ENCODE results near the gene SNX33. TPM values are rescaled to one million over a fixed set of nuclear protein-coding genes. Genes with fewer than 3 reads are reported as not detected.
A peak's percentile ranks its signal among the peaks of the same experiment; 100 is the strongest.
"Not testable (repeated sequence)": the region's sequence is repeated elsewhere in the genome, so short reads cannot be mapped to it uniquely, and the experiment has no call there.

Gene SNX33
- total RNA-seq, 1 experiment from 2014 or later: 8.1 TPM

DNA sequence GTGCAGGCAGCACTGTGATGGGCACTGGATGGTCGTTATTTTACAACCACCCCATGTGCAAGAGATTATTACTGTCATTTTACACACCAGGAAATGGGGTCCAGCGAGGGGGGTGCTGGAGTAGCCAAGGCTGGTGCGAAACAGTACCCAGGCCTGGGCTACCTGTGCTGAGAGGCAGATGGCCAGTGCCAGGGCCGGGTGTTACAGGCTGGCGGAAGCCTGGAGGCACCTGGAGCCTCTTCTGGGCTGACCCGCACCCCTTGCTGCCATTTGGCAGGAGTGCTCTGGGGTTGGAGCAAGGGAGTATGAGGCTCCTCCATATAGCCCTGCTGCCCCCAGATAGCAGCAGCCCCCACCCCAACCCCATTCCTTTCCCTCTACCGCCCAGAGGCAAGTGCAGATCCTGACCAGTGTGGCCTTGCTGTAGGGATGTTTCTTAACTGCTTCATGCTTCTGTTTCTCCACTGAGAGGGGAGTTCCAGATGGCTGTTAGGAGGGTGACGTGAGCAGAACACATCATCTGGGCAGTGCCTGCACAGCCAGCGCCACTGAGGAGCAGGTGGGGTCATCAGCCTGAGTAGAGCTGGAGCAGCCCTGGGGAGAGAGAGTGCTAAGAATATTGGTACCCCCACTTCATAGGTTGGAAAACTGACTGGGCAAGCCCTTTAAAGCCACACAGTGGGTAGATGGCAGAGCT lies 15.3 kb downstream of the SNX33 start:
- DNase-seq (ENCODE audit: low read depth): no peak

- DNase-seq (ENCODE audit: low read depth): no peak
These were observed 16.3 kb downstream of the SNX33 start for GRCh38 chr15:75663931-75664421.

DNA sequence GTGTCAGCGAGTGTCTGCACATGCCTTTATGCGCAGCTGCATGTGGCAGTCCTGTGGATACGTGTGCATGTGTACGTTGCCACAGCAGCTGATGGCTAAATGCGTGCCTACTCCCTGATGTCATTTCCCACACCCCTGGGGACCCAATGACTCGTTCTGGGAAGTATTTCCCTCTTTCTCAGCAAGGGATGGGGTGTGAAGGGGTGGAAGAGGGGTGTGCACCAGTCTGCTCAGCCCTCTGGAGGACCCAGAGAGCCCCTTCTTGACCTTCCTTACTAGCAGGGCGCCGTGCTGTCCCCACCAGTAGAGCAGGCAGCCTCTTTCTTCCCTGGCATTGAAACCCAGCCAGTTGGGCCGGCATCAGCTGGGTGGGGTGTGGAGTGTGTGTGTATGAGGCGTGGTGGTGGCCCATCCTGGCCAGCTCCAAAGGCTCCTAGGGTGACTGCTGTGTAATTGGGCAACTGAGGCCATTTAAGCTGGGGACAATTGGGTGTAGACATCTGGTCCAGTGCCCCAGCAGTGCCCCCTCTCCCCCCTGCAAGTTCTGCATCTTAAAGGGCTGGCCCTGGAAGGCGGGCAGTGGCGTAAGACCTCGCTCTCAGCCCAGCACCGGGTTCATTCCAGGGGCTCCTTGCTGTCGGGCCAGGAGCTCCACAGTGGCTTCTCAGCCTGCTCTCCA lies 19.2 kb downstream of the SNX33 start:
- DNase-seq (ENCODE audit: low read depth): peak; percentile 98

DNA sequence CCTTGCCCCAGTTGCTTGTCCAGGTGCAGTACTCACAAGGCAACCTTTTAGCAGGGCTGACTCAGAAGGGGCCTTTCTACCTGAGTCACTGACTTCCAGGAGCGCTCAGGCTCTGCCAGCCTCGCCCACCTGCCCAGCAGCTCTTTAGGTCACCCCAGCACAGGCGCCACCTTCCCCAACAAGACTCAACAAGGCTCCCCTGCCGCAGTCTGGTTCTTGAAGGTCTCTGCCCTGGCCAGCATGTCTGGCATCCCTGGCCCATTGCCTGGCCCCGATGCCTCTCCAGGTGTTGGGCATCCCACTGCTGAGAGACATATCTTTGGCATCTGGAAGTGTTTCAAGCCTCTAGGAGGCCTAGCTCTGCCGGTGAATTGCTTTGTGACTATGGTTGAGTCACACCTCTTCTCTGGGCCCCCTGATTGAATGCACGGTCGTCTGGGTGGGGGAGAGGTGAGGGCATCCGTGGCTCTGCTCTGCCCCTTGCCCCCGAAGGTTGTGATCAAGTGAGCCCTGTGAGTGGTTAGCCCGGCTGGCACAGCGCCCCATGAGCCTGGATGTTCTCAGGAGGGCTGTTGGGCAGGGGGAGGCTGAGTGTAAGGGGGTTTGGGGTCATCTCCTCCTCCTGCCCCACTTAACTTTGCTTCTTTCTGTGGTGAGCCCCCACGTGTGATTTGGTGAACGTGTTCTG lies 21.6 kb downstream of the SNX33 start:
- DNase-seq (ENCODE audit: low read depth): peak; percentile 22

GRCh38 chr15:75669879-75670212 lies 22.1 kb downstream of the SNX33 start:
- no peak for DNase-seq (ENCODE audit: low read depth)

DNA sequence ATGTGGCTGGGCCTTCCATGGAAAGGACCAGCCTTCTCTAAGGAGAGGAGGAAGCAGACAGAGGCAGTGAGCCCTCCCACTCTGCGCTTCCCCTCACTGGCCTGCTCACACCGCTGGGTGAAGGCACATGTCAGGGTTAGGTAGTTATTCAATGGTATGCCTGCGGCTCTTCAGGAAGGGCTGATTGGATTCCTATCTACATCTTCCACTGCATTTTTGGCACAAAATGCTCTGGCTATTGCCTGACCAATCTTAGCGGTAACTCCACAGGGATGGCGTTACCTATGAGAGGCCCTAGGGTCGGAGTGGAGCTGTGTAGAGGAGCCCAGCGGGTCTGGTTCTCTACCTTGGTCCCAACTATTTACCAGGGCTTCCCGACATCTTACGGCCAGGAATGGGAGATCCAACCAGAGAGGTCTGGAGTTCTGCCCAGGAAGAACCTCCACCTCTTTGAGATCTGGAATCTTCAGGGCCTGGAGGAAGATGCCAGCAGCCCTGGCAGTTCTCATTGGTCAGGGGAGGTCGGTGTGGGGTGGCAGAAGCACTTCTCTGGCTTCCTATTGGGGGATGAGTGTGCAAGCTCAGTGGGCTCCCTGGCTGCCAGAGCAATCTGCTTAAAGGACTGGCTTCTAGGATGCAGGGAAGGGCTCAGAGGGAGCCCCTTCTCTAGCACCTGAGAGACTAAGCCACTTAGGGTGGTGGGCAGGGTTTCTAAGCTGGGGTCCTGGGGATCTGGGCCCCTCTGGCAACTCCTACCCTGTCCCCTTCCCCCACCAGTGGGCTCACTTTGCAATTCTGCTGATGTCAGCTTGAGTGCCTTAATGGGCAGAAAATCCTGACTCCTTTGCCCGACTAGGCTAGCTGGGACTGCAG lies 24.3 kb downstream of the SNX33 start:
- DNase-seq (ENCODE audit: low read depth): peak; percentile 15

- peak; percentile 59 for DNase-seq (ENCODE audit: low read depth)
These were observed 25.1 kb downstream of the SNX33 start for GRCh38 chr15:75672646-75673425.

DNA sequence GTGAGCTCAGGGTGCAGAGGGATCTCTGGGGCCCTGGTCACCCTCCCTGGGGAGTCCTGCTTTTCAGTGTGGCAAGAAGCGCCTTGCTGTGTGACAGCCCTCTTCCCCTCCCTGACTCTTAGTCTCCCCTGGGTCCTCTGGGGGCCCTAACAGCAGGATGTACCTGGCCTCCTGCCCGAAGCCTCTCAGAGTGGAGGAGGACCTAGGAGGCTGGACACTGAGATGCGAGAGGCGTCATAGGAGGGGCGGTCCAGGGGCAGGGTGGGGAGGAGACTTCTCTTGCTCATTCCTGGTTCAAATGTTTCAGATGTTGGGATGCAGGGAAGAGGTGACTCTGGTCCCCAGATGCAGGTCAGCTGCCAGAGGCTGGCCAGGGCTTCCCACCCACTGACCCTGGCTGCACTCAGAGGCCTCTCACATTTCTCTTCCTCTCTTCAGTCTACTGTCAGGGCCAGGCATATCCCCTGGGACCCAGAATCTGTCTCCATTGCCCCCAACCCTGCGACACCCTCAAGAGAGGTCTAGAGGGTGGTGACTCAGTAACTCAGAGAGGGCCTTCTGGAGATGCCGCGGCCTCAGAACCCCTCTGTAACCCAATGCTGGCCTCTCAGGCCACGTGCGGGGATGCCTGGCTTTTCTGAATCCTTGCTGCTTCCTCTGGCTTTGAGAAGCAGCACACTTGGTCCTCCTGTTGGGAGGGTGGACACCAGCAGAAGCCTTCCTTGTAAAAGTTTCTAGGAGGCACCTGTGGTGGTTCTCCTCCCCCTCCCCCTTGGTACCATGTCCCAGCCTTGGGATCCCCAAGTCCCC lies 25.9 kb downstream of the SNX33 start:
- peak; percentile 45 for DNase-seq (ENCODE audit: low read depth)

DNA sequence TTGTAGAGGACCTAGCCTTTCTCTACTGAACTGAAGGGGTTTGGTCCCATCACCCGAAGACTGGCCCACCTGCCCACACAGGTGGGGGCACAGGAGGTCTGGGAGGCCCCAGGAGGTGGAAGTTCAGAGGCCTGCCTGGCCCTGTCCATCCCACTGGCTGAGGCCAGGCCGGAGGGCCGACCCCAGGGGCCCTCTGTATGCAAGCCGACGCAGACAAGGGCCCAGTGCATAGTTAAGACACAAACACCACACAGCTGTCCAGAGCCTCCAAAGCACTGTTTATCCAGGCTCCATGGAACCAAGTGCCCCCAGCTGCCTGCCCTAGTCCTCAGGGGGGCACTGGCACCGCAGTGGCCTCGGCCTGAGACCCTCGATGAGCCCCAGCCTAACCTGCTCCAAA lies 26.7 kb downstream of the SNX33 start:
- DNase-seq (ENCODE audit: low read depth): no peak

DNA sequence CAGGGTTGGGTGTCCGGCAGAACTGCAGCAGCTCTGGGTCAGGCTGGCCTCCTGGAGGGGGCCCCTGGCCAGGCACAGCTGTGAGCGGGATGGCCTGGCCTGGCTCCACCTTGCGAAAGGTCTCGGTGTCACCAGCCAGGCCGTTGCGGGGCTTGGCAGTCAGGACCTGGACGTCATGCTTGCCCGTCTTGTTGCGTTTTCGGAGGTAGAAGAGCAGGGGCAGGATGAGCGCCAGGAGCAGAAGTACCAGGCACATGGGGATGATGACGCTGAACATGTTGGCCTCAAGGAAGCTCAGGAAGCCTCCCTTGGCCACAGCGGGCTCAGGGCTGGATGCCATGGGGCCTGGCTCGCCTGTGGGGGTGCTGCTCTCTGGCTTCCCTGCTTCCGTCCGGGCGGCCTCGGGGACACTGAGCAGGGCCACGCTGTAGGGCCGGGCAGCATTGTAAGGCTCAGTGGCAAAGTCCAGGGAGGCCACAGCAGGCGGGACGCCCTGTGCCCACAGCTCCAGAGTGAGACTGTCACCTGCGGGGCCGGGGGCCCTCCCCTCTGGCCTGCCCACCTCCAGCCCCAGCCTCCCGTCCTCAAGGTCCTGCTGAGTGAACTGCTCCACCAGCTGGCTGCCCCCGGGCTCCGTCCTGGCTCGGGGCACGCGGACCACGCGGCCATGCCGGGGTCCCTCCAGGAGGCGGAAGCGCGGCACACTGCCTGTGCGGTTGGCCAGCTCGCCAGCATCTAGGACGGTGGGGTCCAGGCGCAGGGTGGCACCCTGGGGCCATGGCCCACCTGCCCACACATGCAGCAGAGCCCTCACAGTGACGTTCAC lies 28.1 kb downstream of the SNX33 start:
- no peak for DNase-seq (ENCODE audit: low read depth)

DNA sequence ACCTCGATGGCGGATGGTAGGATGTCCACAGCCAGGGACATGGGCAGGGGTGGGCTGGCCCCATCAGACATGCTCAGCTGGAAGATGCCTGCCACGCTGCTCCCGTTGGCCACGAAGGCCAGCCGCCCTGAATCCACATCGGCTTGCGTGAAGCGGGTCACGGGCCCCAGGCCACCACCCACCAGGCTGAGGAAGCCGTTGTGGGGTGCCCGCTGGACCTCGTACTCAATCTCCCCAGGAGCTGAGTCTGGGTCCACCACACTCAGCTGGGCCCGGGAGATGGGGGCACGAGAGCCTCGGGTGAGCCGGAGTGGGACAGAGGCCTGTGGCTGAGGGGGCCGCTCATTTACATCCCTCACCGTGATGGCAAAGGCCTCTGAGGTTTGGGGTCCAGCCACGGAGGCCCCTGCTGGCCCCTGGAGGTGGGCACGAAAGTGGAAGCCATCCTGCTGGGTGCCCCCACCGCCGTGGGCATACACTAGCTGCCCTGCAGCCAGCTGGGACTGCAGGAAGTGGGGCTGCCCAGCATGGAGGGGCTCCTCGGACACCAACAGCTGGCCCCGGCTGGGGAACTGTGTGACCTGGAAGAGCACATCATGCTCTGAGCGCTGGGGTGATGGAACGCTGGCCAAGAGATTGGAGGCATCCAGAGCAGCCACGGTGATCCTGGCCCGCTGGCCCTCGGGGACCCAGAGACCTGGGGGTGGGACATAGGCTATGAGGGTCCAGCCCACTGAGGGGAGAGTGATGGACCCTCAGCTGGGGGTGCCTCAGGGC lies 29.2 kb downstream of the SNX33 start:
- DNase-seq (ENCODE audit: low read depth): no peak

DNA sequence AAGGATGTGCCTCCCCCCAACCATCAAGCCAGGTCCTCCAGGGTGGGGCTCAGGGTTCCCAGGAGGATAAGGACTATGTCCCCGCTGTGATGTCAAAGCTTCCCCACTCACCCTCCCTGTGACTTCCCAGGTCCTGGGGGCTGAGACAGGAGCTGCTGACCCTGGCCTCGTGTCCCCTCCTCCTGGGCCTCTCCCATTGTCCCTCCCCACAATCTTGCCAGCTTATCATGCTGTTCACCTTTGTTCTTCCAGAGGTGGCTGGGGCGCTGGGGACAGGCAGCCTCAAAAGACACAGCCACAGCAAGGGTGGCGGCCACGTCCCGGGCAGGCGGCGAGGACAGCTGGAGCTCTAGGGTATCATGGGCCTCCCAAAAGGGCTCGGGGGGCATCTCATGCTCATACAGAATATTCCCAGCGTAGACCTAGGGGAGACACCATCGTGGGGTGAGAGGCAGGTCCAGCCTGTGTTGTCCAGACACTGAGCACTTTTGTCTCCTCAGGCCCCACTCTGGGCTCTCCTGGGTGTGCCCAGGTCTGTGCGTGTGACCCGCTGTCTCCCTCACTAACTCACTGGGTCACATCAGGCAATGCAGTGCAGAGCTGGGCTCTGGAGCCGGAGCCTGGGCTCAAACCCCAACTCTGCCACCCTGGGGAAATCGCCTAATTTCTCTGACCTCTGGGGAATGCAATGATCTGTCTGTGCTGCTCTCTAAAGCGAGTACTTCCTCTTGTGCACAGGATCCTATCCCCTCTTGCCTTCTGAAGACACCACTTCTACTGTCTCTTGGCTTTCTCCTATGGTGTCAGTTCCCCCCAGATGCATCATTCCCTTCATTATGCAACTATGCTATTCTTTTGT lies 30.0 kb downstream of the SNX33 start:
- no peak for DNase-seq (ENCODE audit: low read depth)

DNA sequence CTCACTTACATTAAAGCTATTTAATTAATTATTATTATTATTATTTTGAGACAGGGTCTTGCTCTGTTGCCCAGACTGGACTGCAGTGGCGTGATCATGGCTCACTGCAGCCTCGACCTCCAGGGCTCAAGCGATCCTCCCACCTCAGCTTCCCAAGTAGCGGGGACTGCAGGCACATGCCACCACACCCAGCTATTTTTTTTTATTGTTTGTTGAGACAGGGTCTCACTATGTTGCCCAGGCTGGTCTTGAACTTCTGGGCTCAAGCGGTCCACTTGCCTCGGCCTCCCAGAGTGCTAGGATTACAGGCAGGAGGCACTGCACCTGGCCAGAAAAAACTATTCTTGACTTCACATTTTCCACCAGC lies 30.6 kb downstream of the SNX33 start:
- not testable (repeated sequence) for DNase-seq (ENCODE audit: low read depth)

GRCh38 chr15:75680007-75680789 lies 32.5 kb downstream of the SNX33 start:
- DNase-seq (ENCODE audit: low read depth): no peak

GRCh38 chr15:75682181-75683135 lies 34.7 kb downstream of the SNX33 start:
- no peak for DNase-seq (ENCODE audit: low read depth)
